Sigmoid colon (tissue), 4 donors: ENCODE data around the gene GLIS1.

Source experiments
- EP300 ChIP-seq, 4 donors: sonication (generic); formaldehyde crosslinking; IDR thresholded peaks; one replicate each; pipeline ENCODE4 v1.6.1; 2017; ENCODE audit warnings: antibody characterized with exemption in 4 of 4
- POLR2A ChIP-seq, 2 donors: fragments of 450-650 bp; IDR thresholded peaks; one replicate each; pipeline ENCODE4 v1.6.1; 2016; ENCODE audit warnings: antibody characterized with exemption in 2 of 2, mild to moderate bottlenecking in 2 of 2, moderate library complexity in 2 of 2

DNA sequence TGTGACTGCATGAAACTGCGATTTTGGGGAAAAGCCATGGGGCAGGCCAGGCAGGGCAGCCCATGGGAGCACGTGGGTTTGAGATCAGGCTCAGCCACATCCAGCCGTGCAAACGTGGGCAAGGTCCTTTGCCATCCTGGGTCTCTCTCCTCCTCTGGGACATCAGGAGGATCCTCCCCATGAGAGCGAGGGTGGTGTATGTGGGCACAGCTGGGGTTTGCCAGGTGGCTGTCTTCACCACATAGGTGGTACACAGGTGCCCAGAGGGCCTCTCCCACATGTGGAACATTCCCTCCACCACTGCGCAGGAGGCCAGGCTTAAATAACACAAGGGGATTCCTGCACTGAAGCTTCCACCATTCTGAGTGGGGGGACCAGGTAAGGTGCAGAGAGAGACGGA, 143.1 kb downstream of the GLIS1 start:
- TF ChIP-seq POLR2A (IDR thresholded peaks at IDR 0.05) = no peak
- no peak for TF ChIP-seq EP300 (IDR thresholded peaks at IDR 0.05)
